WTC11 (cell line): ENCODE results near the gene ETV6.

Experiments used
- RELA ChIP-seq: sonication (generic); formaldehyde crosslinking; IDR thresholded peaks from 2 replicates; pipeline ENCODE4 v1.8.1; 2022; ENCODE audit warnings: missing genetic modification reagents, mild to moderate bottlenecking, borderline replicate concordance
- SMAD4 ChIP-seq: sonication (generic); formaldehyde crosslinking; IDR thresholded peaks from 2 replicates; pipeline ENCODE4 v1.8.0; 2022; ENCODE audit warnings: mild to moderate bottlenecking, missing genetic modification reagents
- TF ChIP-seq, protein P1 (sequence below): fragments of 200-600 bp; IDR thresholded peaks from 2 replicates; pipeline ENCODE4 v1.8.0; 2022; ENCODE audit warnings: antibody characterized with exemption
- TF ChIP-seq, protein P2 (sequence below): sonication (generic); formaldehyde crosslinking; IDR thresholded peaks from 2 replicates; pipeline ENCODE4 v1.8.1; 2023; ENCODE audit warnings: mild to moderate bottlenecking, missing genetic modification reagents, moderate library complexity

DNA sequence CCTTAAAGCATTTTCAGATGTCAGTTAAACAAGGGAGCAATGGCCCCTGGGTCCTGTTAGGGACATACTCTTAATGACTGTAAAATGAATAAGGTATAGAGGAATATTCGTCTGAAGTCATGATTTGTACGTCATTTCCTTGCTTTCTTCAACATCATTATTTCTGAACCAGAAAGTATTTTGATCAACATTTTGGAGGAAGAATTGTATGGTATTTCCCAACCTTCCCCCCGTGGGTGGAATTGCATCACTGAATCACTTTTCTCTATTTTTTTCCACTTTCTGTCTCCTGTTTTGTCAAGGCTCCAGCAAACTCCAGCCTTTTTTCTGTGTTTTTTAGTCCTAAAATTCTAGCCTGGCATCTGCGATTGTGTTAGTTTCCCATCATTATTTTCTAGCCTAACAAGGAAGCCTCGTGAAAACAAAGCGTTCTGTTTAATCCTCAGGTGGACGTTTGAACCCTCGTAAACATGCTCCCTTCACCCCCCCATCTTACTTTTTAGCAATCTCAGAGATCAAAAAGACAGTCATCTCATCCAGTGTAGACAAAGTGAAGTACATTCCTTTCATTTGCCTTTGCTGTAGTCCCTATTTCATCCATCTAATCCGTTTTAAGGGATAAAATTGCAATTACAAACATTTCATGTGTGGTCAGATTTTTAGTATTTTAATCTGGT lies 62.3 kb downstream of the ETV6 start:
- TF ChIP-seq, protein P1, sequence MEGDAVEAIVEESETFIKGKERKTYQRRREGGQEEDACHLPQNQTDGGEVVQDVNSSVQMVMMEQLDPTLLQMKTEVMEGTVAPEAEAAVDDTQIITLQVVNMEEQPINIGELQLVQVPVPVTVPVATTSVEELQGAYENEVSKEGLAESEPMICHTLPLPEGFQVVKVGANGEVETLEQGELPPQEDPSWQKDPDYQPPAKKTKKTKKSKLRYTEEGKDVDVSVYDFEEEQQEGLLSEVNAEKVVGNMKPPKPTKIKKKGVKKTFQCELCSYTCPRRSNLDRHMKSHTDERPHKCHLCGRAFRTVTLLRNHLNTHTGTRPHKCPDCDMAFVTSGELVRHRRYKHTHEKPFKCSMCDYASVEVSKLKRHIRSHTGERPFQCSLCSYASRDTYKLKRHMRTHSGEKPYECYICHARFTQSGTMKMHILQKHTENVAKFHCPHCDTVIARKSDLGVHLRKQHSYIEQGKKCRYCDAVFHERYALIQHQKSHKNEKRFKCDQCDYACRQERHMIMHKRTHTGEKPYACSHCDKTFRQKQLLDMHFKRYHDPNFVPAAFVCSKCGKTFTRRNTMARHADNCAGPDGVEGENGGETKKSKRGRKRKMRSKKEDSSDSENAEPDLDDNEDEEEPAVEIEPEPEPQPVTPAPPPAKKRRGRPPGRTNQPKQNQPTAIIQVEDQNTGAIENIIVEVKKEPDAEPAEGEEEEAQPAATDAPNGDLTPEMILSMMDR = no peak
- TF ChIP-seq SMAD4 (no peak), RELA (CRISPR knock-in tag) (no peak)
- TF ChIP-seq, protein P2, sequence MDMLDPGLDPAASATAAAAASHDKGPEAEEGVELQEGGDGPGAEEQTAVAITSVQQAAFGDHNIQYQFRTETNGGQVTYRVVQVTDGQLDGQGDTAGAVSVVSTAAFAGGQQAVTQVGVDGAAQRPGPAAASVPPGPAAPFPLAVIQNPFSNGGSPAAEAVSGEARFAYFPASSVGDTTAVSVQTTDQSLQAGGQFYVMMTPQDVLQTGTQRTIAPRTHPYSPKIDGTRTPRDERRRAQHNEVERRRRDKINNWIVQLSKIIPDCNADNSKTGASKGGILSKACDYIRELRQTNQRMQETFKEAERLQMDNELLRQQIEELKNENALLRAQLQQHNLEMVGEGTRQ (CRISPR knock-in tag) = no peak
